ENCODE measurements around the gene GNAQ.
"Not testable (repeated sequence)": the region's sequence is repeated elsewhere in the genome, so short reads cannot be mapped to it uniquely, and the experiment has no call there.

Gene GNAQ

DNA sequence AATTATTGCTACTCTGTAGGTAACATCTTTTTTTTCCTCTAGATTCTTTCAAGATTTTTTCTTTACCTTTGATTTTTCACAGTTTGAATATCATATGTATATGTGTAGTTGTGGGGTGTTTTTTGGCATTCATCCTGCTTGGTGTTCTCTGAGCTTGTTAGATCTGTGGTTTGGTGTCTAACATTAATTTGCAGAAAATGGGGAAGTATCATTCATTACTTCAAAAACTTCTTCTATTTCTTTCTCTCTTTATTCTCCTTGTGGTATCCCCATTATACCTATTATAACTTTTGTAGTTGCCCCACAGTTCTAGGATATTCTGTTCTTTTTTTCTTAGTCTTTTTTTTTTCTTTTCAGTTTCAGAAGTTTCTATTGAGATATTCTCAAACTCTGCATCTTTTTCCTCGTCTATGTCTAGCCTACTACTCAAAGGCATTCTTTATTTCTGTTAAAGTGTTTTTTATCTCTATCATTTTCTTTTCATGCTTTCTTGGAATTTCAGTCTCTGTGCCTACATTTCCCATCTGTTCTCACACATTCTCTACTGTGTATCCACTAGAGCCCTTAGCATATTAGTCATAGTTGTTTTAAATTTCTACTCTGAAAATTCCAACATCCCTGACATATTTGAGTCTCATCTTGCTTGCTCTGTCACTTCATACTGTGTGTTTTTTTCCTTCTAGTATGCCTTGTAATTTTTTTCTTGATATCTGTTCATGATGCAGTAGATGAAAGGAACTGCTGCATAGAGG is 323.4 kb downstream of the GNAQ start:
- no peak for TF ChIP-seq JUND (IDR thresholded peaks at IDR 0.05; ENCODE audit: low read depth)
- no peak for DNase-seq (ENCODE audit: low read depth in 1 of 2, low spot score in 1 of 2)
- in situ Hi-C loops (cut with HindIII; ENCODE audit: low pct_unique_long_range_greater_than_20kb, low sequenced_read_pairs) = no loop called here

DNA sequence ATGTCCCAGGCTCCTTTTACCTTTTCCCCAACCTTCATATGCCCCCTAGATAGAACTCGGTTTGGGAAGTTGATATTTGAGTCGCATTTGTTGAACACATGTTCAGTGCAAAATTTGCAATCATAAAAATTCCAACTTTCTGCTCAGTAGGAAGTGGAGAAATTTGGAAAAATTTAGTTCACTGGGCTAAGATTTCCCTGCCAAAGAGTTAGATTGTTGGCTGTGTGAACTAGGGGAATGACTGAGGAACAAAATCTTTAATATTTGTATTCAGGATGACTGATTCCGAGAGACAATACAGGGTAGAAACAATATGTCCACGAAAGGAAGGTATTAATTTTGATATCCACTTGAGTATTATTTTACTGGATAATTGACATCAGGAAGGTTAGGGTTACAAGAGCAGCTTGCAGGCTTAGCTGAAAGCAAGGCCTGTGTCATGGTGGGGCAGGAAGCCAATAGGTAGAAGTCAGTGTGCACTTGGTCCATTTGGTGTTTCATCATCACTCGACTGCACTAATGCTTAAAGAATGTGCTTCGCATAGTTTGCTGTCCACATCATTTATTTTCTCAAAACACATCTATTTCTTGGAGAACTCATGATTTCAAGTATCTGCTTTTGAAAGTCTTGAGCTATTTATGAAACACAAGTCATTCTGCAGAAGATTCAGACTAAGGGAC is 324.1 kb downstream of the GNAQ start:
- no peak for TF ChIP-seq JUND (IDR thresholded peaks at IDR 0.05; ENCODE audit: low read depth)
- DNase-seq (ENCODE audit: low read depth in 1 of 2, low spot score in 1 of 2) = peak; percentile 16 to 30
- in situ Hi-C loops (cut with HindIII; ENCODE audit: low pct_unique_long_range_greater_than_20kb, low sequenced_read_pairs) = no loop called here

DNA sequence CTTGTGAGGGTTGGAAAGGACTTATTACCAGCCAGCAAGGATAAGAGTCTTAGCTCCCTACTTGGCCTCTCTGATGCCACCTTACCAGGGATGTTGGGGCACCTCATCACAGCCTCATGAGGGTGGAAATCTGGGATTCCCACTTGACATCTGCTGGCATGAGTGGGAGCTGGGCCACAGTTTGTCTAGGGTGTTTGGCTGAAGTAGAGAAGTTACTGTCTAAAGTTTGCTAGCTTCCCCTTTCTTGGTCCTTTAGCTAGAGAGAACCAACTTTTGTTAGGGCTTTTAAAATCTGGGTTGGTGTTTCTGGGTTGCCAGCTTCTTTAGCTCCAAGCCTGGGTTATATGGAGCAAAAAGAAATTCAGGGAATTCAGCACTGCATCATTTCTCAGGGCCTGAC is 326.0 kb downstream of the GNAQ start:
- DNase-seq (ENCODE audit: low read depth in 1 of 2, low spot score in 1 of 2) = no peak
- in situ Hi-C loops (cut with HindIII; ENCODE audit: low pct_unique_long_range_greater_than_20kb, low sequenced_read_pairs) = no loop called here

DNA sequence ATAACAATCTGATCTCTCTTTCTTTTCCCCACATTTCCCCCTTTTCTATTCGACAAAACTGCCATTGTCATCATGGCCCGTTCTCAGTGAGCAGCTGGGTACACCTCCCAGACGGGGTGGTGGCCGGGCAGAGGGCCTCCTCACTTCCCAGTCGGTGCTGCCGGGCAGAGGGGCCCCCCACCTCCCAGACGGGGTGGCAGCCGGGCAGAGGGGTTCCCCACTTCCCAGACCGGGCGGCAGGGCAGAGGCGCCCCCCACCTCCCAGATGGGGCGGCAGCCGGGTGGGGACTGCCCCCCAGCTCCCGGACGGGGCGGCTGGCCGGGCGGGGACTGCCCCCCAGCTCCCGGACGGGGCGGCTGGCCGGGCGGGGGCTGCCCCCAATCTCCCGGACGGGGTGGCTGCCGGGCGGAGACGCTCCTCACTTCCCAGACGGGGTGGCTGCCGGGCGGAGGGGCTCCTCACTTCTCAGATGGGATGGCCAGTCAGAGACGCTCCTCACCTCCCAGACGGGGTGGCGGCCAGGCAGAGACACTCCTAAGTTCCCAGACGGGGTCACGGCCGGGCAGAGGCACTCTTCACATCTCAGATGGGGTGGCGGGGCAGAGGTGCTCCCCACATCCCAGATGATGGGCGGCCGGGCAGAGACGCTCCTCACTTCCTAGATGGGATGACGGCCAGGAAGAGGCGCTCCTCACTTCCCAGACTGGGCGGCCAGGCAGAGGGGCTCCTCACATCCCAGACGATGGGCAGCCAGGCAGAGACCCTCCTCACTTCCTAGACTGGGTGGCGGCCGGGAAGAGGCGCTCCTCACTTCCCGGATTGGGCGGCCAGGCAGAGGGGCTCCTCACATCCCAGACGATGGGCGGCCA is 328.9 kb downstream of the GNAQ start:
- DNase-seq (ENCODE audit: low read depth in 1 of 2, low spot score in 1 of 2); in situ Hi-C loops (cut with HindIII; ENCODE audit: low pct_unique_long_range_greater_than_20kb, low sequenced_read_pairs): not testable (repeated sequence)

More for the DNA sequence above, 326.0 kb downstream of the GNAQ start:
- no peak for TF ChIP-seq JUND (IDR thresholded peaks at IDR 0.05; ENCODE audit: low read depth)

GRCh38 chr9:77697238-77697984 is 334.2 kb downstream of the GNAQ start:
- TF ChIP-seq JUND (IDR thresholded peaks at IDR 0.05; ENCODE audit: low read depth) = no peak
- in situ Hi-C loops (cut with HindIII; ENCODE audit: low pct_unique_long_range_greater_than_20kb, low sequenced_read_pairs) = no loop called here
- peak in 1 of 2 experiments; percentile 54 for DNase-seq (ENCODE audit: low read depth in 1 of 2, low spot score in 1 of 2)

DNA sequence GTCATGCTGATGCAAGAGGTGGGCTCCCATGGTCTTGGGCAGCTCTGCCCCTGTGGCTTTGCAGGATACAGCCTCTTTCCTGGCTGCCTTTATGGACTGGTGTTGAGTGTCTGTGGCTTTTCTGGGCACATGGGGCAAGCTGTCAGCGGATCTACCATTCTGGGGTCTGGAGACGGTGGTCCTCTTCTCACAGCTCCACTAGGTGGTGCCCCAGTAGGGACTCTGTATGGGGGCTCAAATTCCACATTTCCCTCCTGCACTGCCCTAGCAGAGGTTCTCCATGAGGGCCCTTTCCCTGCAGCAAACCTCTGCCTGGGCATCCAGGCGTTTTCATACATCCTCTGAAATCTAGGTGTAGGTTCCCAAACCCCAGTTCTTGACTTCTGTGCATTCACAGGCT is 340.9 kb downstream of the GNAQ start:
- DNase-seq (ENCODE audit: low read depth in 1 of 2, low spot score in 1 of 2); in situ Hi-C loops (cut with HindIII; ENCODE audit: low pct_unique_long_range_greater_than_20kb, low sequenced_read_pairs): not testable (repeated sequence)

DNA sequence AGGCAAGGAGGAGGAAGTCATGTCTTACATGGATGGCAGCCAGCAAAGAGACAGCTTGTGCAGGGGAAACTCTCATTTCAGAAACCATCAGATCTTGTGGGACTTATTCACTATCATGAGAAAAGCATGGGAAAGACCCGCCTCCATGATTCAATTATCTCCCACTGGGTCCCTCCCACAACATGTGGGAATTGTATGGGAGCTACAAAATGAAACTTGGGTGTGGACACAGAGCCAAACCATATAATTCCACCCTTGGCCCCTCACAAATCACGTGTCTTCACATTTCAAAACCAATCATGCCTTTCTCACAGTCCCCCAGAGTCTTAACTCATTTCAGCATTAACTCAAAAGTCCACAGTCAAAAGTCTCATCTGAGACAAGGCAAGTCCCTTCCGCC is 341.5 kb downstream of the GNAQ start:
- DNase-seq (ENCODE audit: low read depth in 1 of 2, low spot score in 1 of 2); in situ Hi-C loops (cut with HindIII; ENCODE audit: low pct_unique_long_range_greater_than_20kb, low sequenced_read_pairs): not testable (repeated sequence)

DNA sequence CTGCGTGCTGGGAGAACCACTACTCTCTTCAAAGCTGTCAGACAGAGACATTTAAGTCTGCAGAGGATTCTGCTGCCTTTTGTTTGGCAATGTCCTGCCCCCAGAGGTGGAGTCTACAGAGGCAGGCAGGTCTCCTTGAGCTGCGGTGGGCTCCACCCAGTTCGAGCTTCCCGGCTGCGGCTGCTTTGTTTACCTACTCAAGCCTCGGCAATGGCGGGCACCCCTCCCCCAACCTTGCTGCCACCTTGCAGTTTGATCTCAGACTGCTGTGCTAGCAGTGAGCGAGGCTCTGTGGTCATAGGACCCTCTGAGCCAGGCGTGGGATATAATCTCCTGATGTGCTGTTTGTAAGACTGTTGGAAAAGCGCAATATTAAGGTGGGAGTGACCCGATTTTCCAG is 343.9 kb downstream of the GNAQ start:
- not testable (repeated sequence) for DNase-seq (ENCODE audit: low read depth in 1 of 2, low spot score in 1 of 2)

GRCh38 chr9:77680581-77680980 is 351.0 kb downstream of the GNAQ start:
- no peak for TF ChIP-seq JUND (IDR thresholded peaks at IDR 0.05; ENCODE audit: low read depth)
- DNase-seq (ENCODE audit: low read depth in 1 of 2, low spot score in 1 of 2) = no peak
- in situ Hi-C loops (cut with HindIII; ENCODE audit: low pct_unique_long_range_greater_than_20kb, low sequenced_read_pairs) = no loop called here

More for the DNA sequence above, 343.9 kb downstream of the GNAQ start:
- in situ Hi-C loops (cut with HindIII; ENCODE audit: low pct_unique_long_range_greater_than_20kb, low sequenced_read_pairs) = not testable (repeated sequence)

- TF ChIP-seq JUND (IDR thresholded peaks at IDR 0.05; ENCODE audit: low read depth) = no peak
Measured at GRCh38 chr9:77679661-77680368, 351.8 kb downstream of the GNAQ start.

GRCh38 chr9:77679088-77679487 is 352.5 kb downstream of the GNAQ start:
- no peak for TF ChIP-seq JUND (IDR thresholded peaks at IDR 0.05; ENCODE audit: low read depth)
- no peak for DNase-seq (ENCODE audit: low read depth in 1 of 2, low spot score in 1 of 2)
- in situ Hi-C loops (cut with HindIII; ENCODE audit: low pct_unique_long_range_greater_than_20kb, low sequenced_read_pairs) = no loop called here

More at GRCh38 chr9:77679661-77680368, 351.8 kb downstream of the GNAQ start:
- in situ Hi-C loops (cut with HindIII; ENCODE audit: low pct_unique_long_range_greater_than_20kb, low sequenced_read_pairs) = no loop called here
- no peak for DNase-seq (ENCODE audit: low read depth in 1 of 2, low spot score in 1 of 2)
